ENCODE measurements around the gene ZSWIM1.

GRCh38 chr20:45880988-45881788 lies at the start of gene ZSWIM1:
- TF ChIP-seq CTCF (IDR thresholded peaks at IDR 0.05) (no peak), POLR2A (IDR thresholded peaks at IDR 0.05) (no peak)

Measured in testis (tissue), 2 donors.